ENCODE results near the gene KRTAP10-8. TPM values are rescaled to one million over a fixed set of nuclear protein-coding genes. Genes with fewer than 3 reads are reported as not detected.
A peak's percentile ranks its signal among the peaks of the same experiment; 100 is the strongest.
"Not testable (repeated sequence)": the region's sequence is repeated elsewhere in the genome, so short reads cannot be mapped to it uniquely, and the experiment has no call there.

The KRTAP10-8 gene
- total RNA-seq, 4 donors from 2014 or later = 1.3 to 7.2 TPM; not detected in 2

GRCh38 chr21:44571844-44572782 lies 39.8 kb upstream of the KRTAP10-8 start:
- H3K27me3 ChIP-seq = peaks cover 32% of the 10 kb centered on the region
- TF ChIP-seq CTCF (IDR thresholded peaks at IDR 0.05) (no peak), POLR2AphosphoS5 (IDR thresholded peaks at IDR 0.05) (no peak), POLR2A (IDR thresholded peaks at IDR 0.05) (no peak), EP300 (IDR thresholded peaks at IDR 0.05) (no peak)
- DNase-seq (ENCODE audit: low spot score in 2 of 2) = peak in 1 of 2 donors; percentile 67
- H3K4me1 ChIP-seq = peaks cover 4% of the 10 kb centered on the region
- H3K9me3 ChIP-seq = no peaks in the 10 kb centered on the region
- no peak overlapping the region for H3K4me3 ChIP-seq
- H3K27ac ChIP-seq = no peak overlapping the region
- 92% methylated on average over 37 of the region's 40 CpGs for WGBS
- no peaks in the 10 kb centered on the region for H3K36me3 ChIP-seq

- Histone ChIP-seq H3K27me3 (peaks cover 31% of the 10 kb centered on the region), H3K27ac (no peak overlapping the region), H3K4me1 (peaks cover 4% of the 10 kb centered on the region), H3K4me3 (no peak overlapping the region), H3K36me3 (no peaks in the 10 kb centered on the region), H3K9me3 (no peaks in the 10 kb centered on the region)
- WGBS = 79% methylated on average over 13 of the region's 15 CpGs
- TF ChIP-seq CTCF (IDR thresholded peaks at IDR 0.05) = no peak
- no peak for TF ChIP-seq POLR2AphosphoS5 (IDR thresholded peaks at IDR 0.05)
- no peak for TF ChIP-seq EP300 (IDR thresholded peaks at IDR 0.05)
- no peak for TF ChIP-seq POLR2A (IDR thresholded peaks at IDR 0.05)
- peak in 1 of 2 donors; percentile 48 for DNase-seq (ENCODE audit: low spot score in 2 of 2)
Observed at GRCh38 chr21:44572959-44573583, 38.8 kb upstream of the KRTAP10-8 start.

- WGBS = 55% methylated on average over 11 of the region's 25 CpGs
- not testable (repeated sequence) for H3K27ac ChIP-seq, H3K9me3 ChIP-seq, H3K36me3 ChIP-seq, H3K4me3 ChIP-seq, H3K4me1 ChIP-seq
- peaks cover 28% of the 10 kb centered on the region for H3K27me3 ChIP-seq
- DNase-seq (ENCODE audit: low spot score in 2 of 2) = peak in 1 of 2 donors; percentile 70
Observed at GRCh38 chr21:44573630-44574456, 38.0 kb upstream of the KRTAP10-8 start, which contains the start of gene KRTAP10-4. Gene KRTAP10-4, plus strand, starts transcription at chr21:44573729. Its CDS starts 30 bp downstream, at chr21:44573759.

- 42% methylated on average over 17 of the region's 21 CpGs for WGBS
- Histone ChIP-seq H3K9me3 (no peaks in the 10 kb centered on the region), H3K4me3 (no peak overlapping the region), H3K27ac (no peak overlapping the region), H3K27me3 (peaks cover 22% of the 10 kb centered on the region), H3K36me3 (no peaks in the 10 kb centered on the region), H3K4me1 (peaks cover 4% of the 10 kb centered on the region)
- TF ChIP-seq POLR2A (IDR thresholded peaks at IDR 0.05) (no peak), CTCF (IDR thresholded peaks at IDR 0.05) (no peak), POLR2AphosphoS5 (IDR thresholded peaks at IDR 0.05) (no peak), EP300 (IDR thresholded peaks at IDR 0.05) (no peak)
- peak in 1 of 2 donors; percentile 56 for DNase-seq (ENCODE audit: low spot score in 2 of 2)
Observed at GRCh38 chr21:44574457-44575306, 37.2 kb upstream of the KRTAP10-8 start.
